EH (cell line): ENCODE measurements around the gene FER.

Source experiments
- DNase-seq: peaks from one replicate; pipeline ENCODE4 v3.0.0-alpha.2; 2015; ENCODE audit warnings: low read depth

The FER gene

DNA sequence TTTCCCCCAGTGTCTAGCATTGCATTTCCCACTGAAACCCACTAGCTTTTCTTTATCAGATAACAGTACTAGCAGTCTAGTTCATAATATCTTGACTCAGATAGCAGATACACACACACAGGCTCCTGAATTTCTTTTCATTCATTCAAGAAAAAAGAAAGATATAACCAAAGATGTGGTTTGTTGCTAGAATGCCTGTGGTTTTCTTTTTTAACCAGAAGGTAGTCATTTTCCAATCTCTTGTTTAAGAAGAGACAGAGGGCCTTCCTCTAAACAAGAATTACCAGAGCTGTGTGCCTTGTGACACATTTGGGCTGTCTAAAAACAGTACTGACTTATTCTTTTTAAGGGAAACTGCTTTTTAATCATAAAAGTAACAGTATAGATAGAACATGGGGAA is 494.8 kb downstream of the FER start:
- DNase-seq, result no peak

DNA sequence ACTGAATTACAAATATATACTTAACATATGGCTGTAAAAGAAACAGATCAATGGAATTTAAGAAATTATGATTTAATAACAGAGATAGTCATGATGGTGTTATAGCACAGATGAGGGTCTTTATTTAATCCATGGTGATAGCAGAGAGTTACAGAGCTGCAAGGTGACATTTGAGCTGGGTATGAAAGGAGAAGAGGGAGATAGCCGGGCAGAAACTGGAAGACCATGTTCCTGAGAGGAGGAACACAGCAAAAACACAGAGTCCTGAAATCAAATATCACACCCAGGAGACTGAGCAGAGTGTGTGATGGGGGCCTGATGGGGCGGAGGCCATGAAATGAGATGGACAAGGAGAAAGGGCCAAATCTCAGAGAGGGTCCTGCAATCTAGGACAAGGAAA is 498.7 kb downstream of the FER start:
- DNase-seq, result no peak
